Measurements from ENCODE around the gene STAM2. TPM values are rescaled to one million over a fixed set of nuclear protein-coding genes. Genes with fewer than 3 reads are reported as not detected.

The STAM2 gene
- total and polyA plus RNA-seq, 2 of the 13 experiments (the other 11 are each of a cell fraction or from before 2014, with no cell fraction given) = 14.7 to 24.1 TPM

DNA sequence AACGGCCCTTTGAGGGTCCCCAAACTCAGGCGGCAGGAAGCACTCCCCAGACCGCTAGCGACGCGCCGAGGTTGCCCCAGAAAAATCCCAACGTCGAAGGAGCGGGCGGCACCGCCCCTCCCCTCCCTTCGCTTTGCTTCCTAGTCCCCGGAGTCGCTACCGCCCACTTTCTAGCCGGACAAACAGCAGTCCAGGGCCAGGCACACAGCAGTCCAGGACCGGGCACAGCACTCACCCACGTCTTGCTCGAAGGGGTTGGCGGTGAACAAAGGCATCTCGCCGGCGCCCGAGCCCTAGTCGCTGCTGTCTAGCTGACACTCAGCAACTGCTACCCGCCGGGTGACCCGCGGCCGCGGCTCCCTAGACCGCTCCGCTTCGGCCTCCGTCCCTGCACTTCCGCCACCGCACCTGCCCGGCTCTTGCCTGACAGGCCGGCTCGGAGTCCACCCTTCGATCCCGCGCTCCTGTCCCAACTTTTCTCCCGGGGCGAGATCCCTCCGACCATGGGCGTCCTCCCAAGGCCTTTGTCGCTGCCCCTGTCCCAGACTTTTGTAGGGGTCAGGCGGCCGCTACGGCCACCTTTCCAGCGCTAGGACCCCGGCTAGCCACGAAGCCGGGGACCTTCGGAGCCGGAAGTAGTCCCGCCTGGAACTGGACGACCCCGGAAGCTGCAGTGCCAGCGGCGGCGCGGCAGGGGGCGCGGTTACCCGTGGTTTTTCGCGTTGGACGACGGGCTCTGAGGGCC, at the start of gene STAM2 (continued):
- TF ChIP-seq SKI (IDR thresholded peaks at IDR 0.05; ENCODE audit: partially characterized antibody) (peak; percentile 99), KDM4B (CRISPR knock-in tag; IDR thresholded peaks at IDR 0.05) (no peak; the same call in 1 of the 2 replicates), NR2F2 (IDR thresholded peaks at IDR 0.05; ENCODE audit: borderline replicate concordance, low read depth) (peak; percentile 9; the same call in 1 of the 2 replicates), ZMYM4 (CRISPR knock-in tag; IDR thresholded peaks at IDR 0.05) (peak; percentile 96), ZSCAN31 (CRISPR knock-in tag; IDR thresholded peaks at IDR 0.05; ENCODE audit: low read depth) (peak; percentile 93; the same call in 1 of the 2 replicates), CBX5 (CRISPR knock-in tag; IDR thresholded peaks at IDR 0.05; ENCODE audit: borderline replicate concordance) (peak; percentile 85), ZIK1 (CRISPR knock-in tag; IDR thresholded peaks at IDR 0.05; ENCODE audit: borderline replicate concordance, low read depth) (peak; percentile 94), ZNF205 (CRISPR knock-in tag; IDR thresholded peaks at IDR 0.05) (peak; percentile 93), PCBP2 (optimal IDR thresholded peaks at IDR 0.05; ENCODE audit: low read depth, low read length, poor library complexity, severe bottlenecking) (no peak), THAP11 (CRISPR knock-in tag; IDR thresholded peaks at IDR 0.05) (peak; percentile 94), BORCS8-MEF2B (CRISPR knock-in tag; IDR thresholded peaks at IDR 0.05) (peak; percentile 76), RORA (CRISPR knock-in tag; IDR thresholded peaks at IDR 0.05) (no peak), GPN1 (CRISPR knock-in tag; IDR thresholded peaks at IDR 0.05; ENCODE audit: borderline replicate concordance) (no peak; the same call in 1 of the 2 replicates), ADNP (CRISPR knock-in tag; IDR thresholded peaks at IDR 0.05) (no peak; the same call in 1 of the 2 replicates), KLF16 (CRISPR knock-in tag; IDR thresholded peaks at IDR 0.05) (peak; percentile 92 to 96; a peak in 3 of 4 replicates), ZNF775 (CRISPR knock-in tag; IDR thresholded peaks at IDR 0.05; ENCODE audit: borderline replicate concordance) (peak; percentile 79), POGZ (CRISPR knock-in tag; IDR thresholded peaks at IDR 0.05) (peak; percentile 96)
- TF ChIP-seq, protein P1, sequence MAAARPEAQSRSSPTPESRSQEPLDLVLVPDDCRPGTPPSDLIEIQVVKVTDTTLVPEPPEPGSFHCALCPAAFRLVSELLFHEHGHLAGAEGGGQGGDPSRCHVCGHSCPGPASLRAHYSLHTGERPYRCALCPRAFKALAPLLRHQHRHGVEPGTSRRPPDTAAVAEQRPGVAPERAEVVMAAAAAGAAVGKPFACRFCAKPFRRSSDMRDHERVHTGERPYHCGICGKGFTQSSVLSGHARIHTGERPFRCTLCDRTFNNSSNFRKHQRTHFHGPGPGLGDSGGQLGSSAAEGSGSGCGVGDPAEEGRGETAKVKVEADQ (CRISPR knock-in tag; IDR thresholded peaks at IDR 0.05; ENCODE audit: borderline replicate concordance) = peak; percentile 91
- TF ChIP-seq, protein P2, sequence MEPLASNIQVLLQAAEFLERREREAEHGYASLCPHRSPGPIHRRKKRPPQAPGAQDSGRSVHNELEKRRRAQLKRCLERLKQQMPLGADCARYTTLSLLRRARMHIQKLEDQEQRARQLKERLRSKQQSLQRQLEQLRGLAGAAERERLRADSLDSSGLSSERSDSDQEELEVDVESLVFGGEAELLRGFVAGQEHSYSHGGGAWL (CRISPR knock-in tag; IDR thresholded peaks at IDR 0.05) = peak; percentile 95
- TF ChIP-seq, protein P3, sequence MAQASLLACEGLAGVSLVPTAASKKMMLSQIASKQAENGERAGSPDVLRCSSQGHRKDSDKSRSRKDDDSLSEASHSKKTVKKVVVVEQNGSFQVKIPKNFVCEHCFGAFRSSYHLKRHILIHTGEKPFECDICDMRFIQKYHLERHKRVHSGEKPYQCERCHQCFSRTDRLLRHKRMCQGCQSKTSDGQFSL (CRISPR knock-in tag; IDR thresholded peaks at IDR 0.05) = peak; percentile 85; the same call in 1 of the 2 replicates
- TF ChIP-seq, protein P4, sequence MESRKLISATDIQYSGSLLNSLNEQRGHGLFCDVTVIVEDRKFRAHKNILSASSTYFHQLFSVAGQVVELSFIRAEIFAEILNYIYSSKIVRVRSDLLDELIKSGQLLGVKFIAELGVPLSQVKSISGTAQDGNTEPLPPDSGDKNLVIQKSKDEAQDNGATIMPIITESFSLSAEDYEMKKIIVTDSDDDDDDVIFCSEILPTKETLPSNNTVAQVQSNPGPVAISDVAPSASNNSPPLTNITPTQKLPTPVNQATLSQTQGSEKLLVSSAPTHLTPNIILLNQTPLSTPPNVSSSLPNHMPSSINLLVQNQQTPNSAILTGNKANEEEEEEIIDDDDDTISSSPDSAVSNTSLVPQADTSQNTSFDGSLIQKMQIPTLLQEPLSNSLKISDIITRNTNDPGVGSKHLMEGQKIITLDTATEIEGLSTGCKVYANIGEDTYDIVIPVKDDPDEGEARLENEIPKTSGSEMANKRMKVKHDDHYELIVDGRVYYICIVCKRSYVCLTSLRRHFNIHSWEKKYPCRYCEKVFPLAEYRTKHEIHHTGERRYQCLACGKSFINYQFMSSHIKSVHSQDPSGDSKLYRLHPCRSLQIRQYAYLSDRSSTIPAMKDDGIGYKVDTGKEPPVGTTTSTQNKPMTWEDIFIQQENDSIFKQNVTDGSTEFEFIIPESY (CRISPR knock-in tag; IDR thresholded peaks at IDR 0.05) = peak; percentile 49; the same call in 1 of the 2 replicates
- TF ChIP-seq, protein P5, sequence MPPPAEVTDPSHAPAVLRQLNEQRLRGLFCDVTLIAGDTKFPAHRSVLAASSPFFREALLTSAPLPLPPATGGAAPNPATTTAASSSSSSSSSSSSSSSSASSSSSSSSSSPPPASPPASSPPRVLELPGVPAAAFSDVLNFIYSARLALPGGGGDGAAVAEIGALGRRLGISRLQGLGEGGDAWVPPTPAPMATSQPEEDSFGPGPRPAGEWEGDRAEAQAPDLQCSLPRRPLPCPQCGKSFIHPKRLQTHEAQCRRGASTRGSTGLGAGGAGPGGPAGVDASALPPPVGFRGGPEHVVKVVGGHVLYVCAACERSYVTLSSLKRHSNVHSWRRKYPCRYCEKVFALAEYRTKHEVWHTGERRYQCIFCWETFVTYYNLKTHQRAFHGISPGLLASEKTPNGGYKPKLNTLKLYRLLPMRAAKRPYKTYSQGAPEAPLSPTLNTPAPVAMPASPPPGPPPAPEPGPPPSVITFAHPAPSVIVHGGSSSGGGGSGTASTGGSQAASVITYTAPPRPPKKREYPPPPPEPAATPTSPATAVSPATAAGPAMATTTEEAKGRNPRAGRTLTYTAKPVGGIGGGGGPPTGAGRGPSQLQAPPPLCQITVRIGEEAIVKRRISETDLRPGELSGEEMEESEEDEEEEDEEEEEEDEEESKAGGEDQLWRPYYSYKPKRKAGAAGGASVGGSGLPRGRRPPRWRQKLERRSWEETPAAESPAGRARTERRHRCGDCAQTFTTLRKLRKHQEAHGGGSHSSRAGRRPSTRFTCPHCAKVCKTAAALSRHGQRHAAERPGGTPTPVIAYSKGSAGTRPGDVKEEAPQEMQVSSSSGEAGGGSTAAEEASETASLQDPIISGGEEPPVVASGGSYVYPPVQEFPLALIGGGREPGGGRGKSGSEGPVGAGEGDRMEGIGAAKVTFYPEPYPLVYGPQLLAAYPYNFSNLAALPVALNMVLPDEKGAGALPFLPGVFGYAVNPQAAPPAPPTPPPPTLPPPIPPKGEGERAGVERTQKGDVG (CRISPR knock-in tag; IDR thresholded peaks at IDR 0.05; ENCODE audit: borderline replicate concordance) = peak; percentile 86
